Dermis blood vessel endothelial cell (primary cell): Measurements from ENCODE around the gene FGD6. TPM values are rescaled to one million over a fixed set of nuclear protein-coding genes. Genes with fewer than 3 reads are reported as not detected.
"Not testable (repeated sequence)": the region's sequence is repeated elsewhere in the genome, so short reads cannot be mapped to it uniquely, and the experiment has no call there.

Experiments
- DNase-seq: peaks from one replicate; pipeline ENCODE4 v3.0.0; 2010
- total RNA-seq: library from RNA; depleted of rRNA; stranded (reverse); fragments of >200 nt; gene quantifications from 2 replicates; pipeline ENCODE4 v1.2.3, GENCODE V29; 2014

The FGD6 gene
- total RNA-seq, 1 donor from 2014 or later, result 19.6 TPM

- peak; percentile 82 for DNase-seq
Observed at GRCh38 chr12:95204141-95204866, 13.0 kb downstream of the FGD6 start.

- DNase-seq, result peak; percentile 43
Observed at GRCh38 chr12:95203487-95204030, 13.7 kb downstream of the FGD6 start.

- peak; percentile 62 for DNase-seq
Observed at GRCh38 chr12:95202691-95203486, 14.4 kb downstream of the FGD6 start.

- no peak for DNase-seq
Observed at GRCh38 chr12:95201056-95201670, 16.1 kb downstream of the FGD6 start.

- DNase-seq, result peak; percentile 48
Observed at GRCh38 chr12:95200128-95200894, 17.0 kb downstream of the FGD6 start.

GRCh38 chr12:95198914-95199313 lies 18.4 kb downstream of the FGD6 start:
- DNase-seq, result no peak

GRCh38 chr12:95197636-95198035 lies 19.6 kb downstream of the FGD6 start:
- DNase-seq, result no peak

GRCh38 chr12:95196875-95197569 lies 20.2 kb downstream of the FGD6 start:
- not testable (repeated sequence) for DNase-seq

GRCh38 chr12:95195122-95195521 lies 22.1 kb downstream of the FGD6 start:
- no peak for DNase-seq

- no peak for DNase-seq
Observed at GRCh38 chr12:95193139-95193538, 24.1 kb downstream of the FGD6 start.

GRCh38 chr12:95192271-95192670 lies 25.0 kb downstream of the FGD6 start:
- DNase-seq, result no peak

- DNase-seq, result peak; percentile 62
Observed at GRCh38 chr12:95191060-95191696, 26.1 kb downstream of the FGD6 start.

- DNase-seq, result no peak
Observed at GRCh38 chr12:95187865-95188415, 29.3 kb downstream of the FGD6 start.

- DNase-seq, result no peak
Observed at GRCh38 chr12:95185854-95186253, 31.4 kb downstream of the FGD6 start.

GRCh38 chr12:95185072-95185471 lies 32.2 kb downstream of the FGD6 start:
- DNase-seq, result no peak

- DNase-seq, result no peak
Observed at GRCh38 chr12:95184121-95184520, 33.1 kb downstream of the FGD6 start.

GRCh38 chr12:95182868-95183415 lies 34.3 kb downstream of the FGD6 start:
- no peak for DNase-seq

GRCh38 chr12:95181103-95181502 lies 36.2 kb downstream of the FGD6 start:
- no peak for DNase-seq

GRCh38 chr12:95179011-95179410 lies 38.3 kb downstream of the FGD6 start:
- DNase-seq, result no peak

GRCh38 chr12:95178136-95178535 lies 39.1 kb downstream of the FGD6 start:
- no peak for DNase-seq
